Stimulated activated CD4-positive, alpha-beta T cell treated with anti-CD3 and anti-CD28 coated beads, Interleukin-4, amount 100 ng/mL, for 1 hour (primary cell): Measurements from ENCODE around the gene SPN.
"Not testable (repeated sequence)": the region's sequence is repeated elsewhere in the genome, so short reads cannot be mapped to it uniquely, and the experiment has no call there.

ENCODE experiments used
- DNase-seq: peaks from one replicate; pipeline ENCODE4 v3.0.0-alpha.2; 2020

The SPN gene

DNA sequence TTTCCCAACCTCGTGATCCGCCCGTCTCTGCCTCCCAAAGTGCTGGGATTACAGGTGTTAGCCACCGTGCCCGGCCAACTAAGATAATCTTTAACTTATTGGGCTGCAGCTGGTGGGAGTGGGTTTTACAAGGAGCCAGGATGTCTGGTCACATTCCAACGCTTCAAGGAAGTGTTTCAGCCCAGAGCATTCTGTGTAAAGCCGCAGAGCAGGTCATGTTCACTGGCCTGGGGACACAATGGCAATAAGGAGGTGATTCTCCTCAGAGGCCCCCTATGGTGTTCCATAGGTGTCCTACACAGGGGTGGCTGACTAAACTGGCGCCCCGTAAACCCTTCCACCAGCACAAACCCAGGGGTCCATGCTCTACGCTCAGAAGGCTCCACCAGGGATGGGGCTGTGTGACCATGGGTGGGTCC is 17.1 kb downstream of the SPN start:
- DNase-seq: no peak

DNA sequence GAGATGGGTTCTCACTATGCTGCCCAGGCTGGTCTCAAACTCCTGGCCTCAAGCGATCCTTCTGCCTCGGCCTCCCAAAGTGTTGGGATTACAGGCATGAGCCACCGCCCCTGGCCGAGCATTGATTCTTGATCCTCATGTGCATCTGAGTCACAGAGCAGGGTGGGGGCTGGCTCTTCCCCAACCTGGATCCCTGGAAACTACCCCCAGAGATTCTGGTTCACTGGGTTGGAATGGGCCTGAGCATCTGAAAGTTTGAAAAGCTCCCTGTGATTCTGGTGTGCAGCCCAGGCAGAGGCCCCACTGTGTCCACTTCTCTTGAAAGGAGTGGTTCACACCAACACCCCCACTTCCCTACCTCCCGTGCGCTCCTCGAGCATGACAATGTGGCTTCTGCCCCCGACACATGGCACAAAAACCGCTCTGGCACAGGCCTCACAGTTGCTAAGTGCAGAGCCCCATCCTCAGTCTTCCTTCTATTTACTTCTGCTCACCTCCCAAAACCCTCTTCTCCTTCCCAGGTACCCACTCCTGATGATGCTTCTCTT is 20.6 kb downstream of the SPN start:
- no peak for DNase-seq

DNA sequence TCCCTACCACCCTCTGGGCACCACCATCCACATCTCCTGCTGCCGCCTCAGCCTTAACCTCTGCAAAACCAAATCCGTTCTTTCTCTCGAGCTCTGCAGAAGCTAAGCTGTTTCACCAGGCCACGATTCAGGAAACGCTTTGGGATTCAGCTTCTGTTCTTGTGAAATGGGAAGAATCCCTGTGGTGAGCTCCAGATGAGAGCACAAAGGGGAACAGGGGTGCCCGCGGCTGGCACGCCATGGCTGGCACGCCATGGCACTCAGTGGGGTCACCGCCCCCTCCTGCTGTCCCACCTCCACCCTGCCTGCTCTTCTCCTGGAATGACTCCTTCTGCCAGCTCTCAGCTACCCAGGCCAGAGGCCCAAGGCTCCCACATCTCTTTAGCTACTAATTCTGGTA is 21.6 kb downstream of the SPN start:
- no peak for DNase-seq

DNA sequence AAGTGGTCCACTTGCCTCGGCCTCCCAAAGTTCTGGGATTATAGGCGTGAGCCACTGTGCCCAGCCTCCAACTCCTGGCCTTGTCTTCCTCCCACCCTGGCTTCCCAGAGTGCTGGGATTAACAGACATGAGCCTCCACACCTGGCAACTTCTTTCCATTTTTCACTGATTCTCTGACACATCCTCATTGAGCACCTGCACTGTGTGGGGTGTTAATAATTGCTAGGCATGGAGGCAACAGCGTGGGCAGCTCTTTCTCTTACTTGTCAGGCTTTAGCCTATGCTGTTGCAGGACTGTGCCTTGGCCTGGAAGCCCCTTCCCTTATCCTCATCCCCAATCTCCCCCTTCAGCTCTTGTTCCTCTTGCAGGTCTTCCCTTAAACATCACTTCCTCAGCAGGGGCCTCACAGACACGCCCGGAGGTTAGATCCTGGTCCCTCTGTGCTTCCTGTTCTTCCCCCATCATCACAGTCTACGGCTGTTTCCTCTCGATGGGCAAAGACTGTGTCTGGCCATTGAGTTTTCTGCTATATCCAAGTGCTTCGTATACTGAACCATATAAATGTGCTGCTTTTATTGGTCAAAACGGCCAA is 23.8 kb downstream of the SPN start:
- DNase-seq: no peak

DNA sequence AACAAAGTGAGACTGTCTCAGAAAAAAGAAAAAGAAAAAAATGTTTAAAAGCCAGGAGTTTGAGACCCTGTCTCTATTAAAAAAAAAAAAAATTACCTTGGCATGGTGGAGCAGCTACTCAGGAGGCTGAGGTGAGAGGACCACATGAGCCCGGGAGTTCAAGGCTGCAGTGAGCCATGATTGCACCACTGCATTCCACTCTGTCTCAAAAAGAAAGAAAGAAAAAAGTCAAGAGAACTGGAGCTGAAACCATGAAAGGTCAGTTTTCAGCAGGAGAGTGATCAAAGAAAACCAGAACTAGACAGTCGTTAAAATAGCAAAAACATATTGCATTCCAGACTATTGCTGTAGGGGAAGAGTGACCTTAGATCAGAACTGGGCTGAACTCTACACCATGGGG is 24.7 kb downstream of the SPN start:
- DNase-seq: no peak

DNA sequence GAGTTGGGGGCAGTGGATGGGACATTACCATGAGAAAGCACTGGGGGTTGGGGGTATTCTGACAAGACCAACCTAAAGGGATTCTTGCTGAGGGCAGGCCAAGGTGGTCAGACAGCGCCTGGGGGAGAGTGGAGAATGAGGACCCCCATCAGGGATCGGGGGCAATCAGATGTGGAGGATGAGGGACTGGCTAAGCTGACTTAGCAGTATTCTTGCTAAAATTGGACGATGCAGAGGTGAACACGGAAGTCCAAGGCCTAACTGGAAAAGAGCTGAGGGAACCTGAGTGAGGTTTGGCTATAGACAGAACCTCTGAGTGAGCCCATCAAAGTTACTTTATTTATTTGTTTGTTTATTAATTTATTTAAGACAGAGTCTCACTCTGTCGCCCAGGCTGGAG is 25.1 kb downstream of the SPN start:
- DNase-seq: no peak

DNA sequence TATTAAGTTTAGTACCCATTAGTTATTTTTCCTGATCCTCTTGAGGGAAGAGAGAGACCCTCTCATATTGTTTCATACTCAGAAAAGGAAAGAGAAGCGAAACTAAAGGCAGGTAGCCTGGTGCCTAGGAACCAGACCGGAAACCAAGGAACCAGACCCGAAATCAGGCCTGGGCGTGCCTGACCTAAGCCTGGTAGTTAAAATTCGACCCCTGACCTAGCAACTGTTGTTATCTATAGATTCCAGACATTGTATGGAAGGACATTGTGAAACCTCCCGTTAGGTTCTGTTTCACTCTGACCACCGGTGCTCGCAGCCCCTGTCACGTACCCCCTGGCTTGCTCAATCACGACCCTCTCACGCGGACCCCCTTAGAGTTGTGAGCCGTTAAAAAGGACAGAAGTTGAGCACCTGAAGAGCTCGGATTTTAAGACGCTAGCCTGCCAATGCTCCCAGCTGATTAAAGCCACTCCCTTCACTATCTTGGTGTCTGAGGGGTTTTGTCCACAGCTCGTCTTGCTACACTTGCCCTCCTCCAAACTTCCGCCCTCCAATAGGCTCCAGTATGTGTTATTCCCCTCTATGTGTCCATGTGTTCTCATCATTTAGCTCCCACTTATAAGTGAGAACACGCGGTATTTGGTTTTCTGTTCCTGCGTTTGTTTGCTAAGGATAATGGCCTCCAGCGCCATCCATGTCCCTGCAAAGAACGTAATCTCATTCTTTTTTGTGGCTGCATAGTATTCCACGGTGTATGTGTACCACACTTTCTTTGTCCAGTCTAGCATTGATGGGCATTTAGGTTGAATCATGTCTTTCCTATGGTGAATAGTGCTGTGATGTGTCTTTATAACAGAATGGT is 26.7 kb downstream of the SPN start:
- DNase-seq: not testable (repeated sequence)

DNA sequence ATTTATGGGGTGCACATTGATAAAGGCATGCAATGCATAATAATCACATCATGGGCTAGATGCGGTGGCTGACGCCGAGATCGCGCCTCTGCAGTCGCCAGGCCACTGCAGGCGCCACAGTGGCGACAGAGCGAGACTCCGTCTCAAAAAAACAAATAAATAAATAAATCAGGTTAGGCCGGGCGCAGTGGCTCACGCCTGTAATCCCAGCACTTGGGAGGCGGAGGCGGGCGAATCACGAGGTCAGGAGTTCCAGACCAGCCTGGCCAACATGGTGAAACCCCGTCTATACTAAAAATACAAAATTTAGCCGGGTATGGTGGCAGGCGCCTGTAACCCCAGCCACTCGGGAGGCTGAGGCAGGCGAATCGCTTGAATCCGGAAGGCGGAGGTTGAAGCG is 29.6 kb downstream of the SPN start:
- not testable (repeated sequence) for DNase-seq

DNA sequence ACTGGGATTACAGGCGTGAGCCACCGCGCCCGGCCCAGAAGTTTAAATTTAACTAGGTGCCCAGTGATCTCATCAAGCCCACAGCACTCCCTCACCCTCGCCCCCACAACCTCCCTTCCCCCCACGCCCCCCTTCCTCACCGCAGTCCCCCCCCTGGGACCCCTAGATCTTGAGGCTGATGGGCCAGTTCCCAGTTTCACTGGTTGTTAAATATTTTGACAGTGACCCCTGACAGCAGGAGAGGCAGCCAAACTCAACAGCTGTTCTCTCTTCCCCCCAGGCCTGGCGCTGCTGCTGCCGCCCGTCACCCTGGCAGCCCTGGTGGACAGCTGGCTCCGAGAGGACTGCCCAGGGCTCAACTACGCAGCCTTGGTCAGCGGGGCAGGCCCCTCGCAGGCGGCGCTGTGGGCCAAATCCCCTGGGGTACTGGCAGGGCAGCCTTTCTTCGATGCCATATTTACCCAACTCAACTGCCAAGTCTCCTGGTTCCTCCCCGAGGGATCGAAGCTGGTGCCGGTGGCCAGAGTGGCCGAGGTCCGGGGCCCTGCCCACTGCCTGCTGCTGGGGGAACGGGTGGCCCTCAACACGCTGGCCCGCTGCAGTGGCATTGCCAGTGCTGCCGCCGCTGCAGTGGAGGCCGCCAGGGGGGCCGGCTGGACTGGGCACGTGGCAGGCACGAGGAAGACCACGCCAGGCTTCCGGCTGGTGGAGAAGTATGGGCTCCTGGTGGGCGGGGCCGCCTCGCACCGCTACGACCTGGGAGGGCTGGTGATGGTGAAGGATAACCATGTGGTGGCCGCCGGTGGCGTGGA is 31.5 kb downstream of the SPN start:
- no peak for DNase-seq

DNA sequence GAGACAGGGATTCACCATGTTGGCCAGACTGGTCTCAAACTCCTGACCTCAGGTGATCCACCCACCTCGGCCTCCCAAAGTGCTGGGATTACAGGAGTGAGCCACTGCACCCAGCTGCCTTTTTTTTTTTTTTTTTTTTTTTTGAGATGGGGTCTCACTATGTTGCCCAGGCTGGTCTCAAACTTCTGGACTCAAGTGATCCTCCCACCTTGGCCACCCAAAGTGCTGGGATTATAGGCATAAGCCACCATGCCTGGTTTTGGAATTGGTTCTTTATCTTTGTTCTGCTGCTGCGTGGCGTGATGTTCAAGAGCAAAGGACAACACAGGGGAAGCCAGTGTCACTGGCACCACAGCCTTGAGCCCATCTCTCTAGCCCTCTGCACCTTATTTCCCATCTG is 32.6 kb downstream of the SPN start:
- DNase-seq: not testable (repeated sequence)

DNA sequence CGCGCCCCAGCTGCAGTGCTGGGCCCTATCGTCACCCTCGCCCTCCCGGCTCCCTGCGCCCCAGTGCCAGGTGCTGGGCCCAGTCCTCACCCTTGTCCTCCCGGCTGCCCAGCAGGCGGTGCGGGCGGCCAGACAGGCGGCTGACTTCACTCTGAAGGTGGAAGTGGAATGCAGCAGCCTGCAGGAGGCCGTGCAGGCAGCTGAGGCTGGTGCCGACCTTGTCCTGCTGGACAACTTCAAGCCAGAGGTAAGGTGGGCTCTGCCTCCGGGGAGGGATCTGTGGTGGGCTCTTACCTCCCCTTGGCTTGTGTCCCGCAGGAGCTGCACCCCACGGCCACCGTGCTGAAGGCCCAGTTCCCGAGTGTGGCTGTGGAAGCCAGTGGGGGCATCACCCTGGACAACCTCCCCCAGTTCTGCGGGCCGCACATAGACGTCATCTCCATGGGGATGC is 33.9 kb downstream of the SPN start:
- DNase-seq: no peak

DNA sequence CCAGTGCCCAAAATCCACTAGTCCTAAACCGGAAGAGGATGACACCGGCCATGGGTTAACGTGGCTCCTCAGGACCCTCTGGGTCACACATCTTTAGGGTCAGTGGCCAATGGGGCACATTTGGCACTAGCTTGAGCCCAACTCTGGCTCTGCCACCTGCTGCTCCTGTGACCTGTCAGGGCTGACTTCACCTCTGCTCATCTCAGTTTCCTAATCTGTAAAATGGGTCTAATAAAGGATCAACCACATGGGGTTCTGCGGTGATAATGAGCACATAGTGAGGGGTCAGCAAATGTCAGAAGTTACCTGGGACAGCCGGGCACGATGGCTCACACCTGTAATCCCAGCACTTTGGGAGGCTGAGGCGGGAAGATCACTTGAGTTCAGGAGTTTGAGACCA is 34.3 kb downstream of the SPN start:
- no peak for DNase-seq

DNA sequence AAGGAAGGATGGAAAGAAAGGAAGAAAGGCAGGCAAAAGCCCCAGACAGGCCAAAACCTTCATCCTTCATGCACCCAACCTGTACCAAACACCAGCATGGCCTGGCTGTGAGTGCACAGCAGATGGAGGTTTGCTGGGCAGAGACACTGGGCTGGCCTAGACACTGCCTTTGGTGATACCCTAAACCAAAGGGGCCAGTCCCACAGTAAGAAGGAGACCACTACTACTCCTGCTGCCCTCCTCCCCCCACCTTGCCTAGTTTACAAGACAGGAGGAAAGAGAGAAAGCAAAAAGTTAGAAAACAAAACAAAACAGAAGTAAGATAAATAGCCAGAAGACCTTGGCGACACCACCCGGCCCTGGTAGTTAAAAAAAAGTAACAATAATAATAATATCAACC is 35.0 kb downstream of the SPN start:
- no peak for DNase-seq

DNA sequence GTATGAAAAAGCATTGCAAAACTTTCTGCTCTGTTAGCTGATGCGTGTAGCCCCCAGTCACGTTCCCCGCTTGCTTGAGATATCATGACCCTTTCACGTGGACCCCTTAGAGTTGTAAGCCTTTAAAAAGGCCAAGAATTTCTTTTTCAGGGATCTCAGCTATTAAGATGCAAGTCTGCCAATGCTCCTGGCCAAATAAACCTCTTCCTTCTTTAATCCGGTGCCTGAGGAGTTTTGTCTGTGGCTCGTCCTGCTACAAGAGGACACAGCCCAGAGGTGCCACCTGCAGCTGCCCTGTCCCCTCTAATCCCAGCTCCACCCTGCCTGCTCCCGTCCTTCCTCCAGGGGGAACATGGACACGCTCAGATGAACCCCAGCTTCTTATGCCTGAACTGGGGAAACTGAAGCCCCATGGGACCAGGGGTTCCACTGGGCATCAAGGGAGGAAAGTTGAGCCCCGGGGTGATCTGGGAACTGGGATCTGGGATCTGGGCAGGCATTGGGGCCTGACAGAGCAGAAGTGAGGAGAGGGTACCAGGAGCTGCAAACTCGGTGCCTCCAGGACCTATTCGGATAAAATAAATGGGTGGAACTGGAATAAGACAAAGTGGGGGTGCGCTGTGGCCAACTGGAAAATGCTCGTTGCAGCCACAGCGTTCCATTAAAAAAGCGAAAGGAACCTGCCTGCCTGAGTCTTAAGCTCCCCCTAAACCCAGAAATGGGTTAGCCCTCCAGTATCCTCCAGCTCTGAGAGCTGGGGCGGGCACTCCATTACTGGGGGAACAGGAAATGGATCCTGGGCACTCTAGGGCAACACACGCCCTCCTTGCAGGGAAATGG is 35.7 kb downstream of the SPN start:
- DNase-seq: no peak

DNA sequence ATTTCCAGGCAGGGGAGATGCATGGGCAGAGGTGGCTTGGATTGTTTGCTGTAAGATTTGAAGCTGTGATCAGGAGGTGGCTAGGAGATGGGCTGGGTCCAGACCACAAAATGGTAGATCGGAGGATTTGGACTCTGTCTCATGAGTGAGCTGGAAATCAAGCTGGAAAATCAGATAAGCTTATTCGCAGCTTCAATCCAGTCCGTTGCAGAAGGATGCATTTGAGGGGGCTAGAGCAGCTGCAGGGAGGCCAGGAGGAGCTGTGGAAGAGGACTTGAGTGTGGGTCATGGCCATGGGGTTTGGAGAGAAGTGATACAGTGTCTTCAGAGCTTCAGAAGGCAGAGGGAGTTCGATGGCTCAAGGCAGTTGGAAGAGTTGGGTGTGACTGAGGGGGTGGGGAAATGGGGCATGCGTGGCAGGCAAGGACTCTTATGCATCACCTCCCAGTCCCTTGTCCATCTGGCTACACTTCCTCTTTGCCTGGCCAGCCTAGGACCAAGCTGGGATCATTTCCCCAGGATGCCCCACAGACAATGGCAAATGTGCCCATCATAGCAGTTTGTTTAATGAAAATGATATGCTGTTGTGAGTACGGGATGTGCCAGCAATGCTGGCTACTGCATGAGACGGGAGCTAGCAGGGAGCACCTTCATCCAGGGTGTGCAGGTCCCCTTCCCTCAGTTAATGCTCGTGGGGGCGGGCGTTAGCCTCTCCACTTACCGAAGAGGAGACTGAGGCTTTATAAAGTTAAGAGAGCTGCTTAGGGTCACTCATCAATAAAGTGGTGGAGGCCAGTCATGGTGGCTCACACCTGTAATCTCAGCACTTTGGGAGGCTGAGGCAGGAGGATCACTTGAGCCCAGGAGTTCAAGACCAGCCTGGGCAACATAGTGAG is 36.5 kb downstream of the SPN start:
- DNase-seq: no peak

DNA sequence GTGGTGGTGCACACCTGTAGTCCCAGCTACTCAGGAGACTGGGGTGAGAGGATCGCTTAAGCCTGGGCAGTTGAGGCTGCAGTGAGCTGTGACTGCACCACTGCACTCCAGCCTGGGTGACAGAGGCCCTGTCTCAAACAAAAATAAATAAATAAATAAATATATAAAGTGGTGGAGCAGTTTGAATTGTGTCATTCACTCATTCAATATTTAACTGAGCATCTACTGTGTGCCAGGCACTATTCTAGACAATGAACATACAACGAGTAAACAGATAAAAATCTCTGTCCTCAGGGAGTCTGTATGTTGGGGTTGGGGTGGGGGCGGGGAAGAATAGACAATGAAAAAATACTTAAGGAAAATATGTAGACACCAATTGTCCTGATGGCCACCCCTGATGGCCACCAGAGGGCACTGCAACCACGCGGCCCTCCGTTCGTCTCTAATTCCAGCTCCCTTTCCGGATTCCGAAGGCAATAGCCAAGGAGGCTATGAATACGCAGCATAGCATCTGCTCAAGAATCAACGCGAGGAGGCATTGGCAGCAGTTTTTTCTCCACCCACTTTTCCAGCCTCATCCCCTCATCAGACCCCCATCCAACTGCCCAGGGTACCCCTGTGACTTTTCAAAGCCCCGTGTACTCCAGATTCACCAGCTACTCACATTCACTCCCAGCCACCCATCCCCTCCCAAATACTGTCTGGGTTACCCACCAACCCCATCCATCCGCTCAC is 37.4 kb downstream of the SPN start:
- peak; percentile 78 for DNase-seq

DNA sequence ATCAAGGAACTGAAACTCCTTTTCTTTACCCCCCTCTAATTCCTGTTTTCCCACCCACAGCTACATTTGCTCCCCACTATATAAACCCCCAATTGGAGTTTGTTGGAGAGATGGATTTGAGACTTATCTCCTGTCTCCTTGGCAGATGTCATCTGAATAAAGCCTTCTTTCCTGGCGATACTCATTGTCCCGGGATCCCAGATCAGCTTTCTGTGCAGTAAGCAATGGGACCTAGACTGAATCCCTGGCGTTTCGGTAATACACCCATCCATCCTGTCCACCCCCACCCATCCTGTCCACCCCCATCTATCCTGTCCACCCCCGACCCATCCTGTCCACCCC is 38.1 kb downstream of the SPN start:
- DNase-seq: no peak

DNA sequence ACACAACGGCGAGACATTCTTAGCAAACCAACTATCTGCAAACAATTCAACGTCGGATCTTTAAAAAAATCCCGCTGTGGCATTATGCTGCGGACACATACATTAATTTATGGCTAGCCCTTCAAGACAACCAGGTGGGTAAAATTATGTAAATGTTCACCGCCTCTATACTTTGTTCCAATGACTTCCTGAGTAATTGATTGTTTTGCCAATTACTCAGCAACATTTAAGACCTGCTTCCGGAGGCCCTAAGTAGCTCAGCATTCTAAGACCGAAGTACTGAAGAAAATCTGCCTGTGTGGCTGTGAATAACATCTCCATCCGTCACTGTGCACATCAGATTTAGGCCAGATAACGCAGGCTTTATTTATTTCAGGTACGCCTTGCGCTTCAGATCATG is 39.2 kb downstream of the SPN start:
- DNase-seq: no peak

DNA sequence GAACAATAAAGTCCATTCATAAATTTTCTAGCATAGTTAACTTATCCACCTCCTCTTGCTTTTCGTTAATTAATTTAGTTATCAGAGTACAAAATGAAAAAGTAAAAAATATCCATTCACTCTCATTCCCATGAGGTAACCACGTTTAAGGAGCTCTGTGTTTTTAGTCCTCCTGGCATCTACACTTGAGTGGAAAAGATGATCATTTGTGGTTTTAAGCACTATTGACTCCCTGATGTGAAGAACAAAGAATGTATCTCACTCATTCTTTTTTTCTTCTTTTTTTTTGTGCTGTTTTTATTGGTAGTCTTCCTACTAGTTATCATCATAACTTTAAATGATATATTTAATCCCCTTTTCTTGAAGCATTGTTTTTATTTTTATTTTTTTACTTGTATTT is 42.0 kb downstream of the SPN start:
- DNase-seq: no peak

DNA sequence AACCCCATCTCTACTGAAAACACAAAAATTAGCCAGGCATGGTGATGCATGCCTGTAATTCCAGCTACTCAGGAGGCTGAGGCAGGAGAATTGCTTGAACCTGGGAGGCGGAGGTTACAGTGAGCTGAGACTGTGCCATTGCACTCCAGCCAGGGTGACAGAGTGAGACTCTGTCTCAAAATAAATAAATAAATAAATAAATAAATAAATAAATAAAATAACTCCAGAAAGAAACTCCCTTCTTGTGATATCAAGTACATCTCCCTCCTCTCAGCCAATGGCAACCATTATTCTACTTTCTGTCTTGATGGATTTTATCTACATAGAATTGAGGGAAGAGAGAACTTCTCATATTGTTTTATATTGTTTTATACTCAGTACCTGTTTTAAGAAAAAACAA is 44.1 kb downstream of the SPN start:
- not testable (repeated sequence) for DNase-seq
